T1000 (cell line): ENCODE measurements around the gene NOXO1.

Experiments
- DNase-seq: peaks from one replicate; lab custom pipeline; 2025; ENCODE audit warnings: mixed read lengths; lab: John Stamatoyannopoulos, UW

NOXO1 gene

DNA sequence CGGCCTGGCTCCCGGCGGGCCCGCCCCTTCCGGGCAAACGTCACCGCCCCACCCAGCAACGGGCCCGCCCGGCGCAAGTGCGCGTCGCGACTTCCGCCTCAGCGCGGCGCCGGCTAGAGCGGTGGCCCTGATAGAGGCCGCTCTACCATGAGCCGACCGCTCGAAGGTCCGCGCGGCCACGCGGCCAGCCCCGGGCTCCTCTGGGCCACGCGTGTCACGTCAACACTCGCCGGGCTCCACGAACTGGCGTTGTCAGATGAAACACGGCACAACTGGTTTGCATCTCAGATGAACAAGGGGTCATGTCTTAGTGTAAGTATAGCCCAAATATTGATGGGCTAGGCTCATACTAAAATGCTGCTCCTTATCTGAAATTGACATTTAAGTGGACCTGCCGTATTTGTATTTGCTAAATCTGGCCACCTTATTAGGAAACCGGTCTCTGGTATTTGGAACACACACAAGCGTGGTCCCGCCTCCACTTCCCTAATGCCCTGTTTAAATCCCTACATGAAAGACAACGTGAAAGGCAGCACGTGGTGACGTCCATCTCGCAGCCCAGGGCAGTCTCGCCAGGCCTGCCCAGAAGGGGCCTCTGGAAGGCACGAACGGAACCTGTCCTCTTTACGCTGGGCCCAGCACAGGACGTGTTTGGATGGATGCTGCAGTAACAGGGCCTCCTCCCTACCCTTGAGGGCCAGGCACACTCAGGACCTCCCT, 28.7 kb upstream of the NOXO1 start, which contains the start of gene ZNF598:
Gene ZNF598, minus strand, starts transcription at position 31 of the 720 bp plus-strand sequence.
- DNase-seq, result peak; percentile 66

DNA sequence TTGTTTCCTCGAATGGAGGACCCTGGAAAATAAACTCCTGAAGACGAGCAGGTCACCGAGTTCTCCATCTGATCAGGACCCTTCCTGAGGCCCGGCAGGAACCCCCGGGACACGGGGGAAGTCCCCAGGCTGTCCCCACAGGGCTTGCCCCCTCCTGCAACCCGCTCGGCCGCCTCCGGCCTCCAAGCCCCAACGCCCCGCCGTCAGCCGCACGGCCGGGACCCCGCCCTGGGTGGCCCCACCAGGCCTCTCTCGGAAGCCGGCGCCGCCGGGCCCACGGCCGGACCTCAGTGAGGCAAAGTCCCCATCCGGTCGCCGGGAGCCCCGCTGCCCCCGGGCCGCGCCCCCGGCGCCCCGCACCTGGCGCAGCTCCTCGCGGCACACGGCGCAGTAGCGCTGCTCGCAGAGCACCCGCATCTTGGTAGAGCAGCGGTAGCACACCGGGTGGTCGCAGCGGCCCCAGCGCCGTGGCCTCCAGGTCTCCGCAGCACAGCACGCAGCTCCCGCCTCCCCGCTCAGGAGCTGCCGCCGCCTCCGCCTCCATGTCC, 28.0 kb upstream of the NOXO1 start:
- DNase-seq, result no peak

DNA sequence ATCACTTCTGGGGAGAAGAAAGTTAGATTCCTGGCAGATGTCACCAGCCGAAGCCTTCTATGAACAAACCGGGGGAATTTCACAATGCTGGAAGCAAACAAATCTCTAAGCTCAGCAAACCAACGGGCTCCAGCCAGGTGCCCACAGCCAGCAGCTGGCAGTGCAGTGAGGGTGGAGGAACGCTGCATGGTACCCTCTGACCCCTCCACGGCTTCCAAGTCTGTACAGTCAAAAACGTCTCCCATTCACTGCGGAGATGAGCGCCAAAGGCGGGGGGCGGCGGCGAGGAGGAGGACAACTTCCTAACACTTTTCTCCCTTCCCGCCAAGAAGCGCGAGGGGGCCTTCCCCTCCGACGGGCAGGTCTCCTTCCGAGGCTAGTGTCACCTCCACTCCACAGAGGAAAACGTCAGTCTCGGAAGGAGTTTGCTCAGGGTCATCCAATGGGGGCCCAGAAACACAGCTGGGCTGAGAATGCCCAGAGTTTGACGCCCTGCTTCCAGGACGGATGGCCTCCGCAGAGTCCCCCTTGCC, 27.4 kb upstream of the NOXO1 start:
- DNase-seq, result no peak

GRCh38 chr16:2008009-2008526, 26.8 kb upstream of the NOXO1 start:
- DNase-seq, result peak; percentile 52

- DNase-seq, result no peak
These were observed 26.0 kb upstream of the NOXO1 start for GRCh38 chr16:2007081-2007836.

GRCh38 chr16:2006317-2006716, 25.0 kb upstream of the NOXO1 start:
- DNase-seq, result no peak

DNA sequence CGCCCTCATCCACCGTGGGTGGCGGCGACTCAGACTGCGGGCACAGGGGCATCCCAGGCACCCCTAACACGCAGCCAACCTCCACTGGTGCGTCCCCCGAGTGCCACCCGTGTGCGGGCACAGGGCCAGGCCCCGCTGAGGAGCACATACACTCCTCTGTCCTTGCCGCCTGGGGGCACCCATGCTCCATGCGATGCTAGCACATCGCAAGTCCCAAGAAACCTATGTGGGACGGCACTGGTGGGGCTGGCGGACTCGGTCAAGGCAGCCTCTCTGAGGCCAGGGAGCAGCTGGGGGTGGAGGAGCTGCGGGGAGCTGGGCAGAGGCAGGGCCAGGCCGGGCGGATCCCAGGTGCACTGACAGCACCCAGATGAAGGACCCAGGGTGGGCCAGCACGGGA, 24.4 kb upstream of the NOXO1 start:
- DNase-seq, result no peak

- no peak for DNase-seq
These were observed 23.7 kb upstream of the NOXO1 start for GRCh38 chr16:2004795-2005517.

DNA sequence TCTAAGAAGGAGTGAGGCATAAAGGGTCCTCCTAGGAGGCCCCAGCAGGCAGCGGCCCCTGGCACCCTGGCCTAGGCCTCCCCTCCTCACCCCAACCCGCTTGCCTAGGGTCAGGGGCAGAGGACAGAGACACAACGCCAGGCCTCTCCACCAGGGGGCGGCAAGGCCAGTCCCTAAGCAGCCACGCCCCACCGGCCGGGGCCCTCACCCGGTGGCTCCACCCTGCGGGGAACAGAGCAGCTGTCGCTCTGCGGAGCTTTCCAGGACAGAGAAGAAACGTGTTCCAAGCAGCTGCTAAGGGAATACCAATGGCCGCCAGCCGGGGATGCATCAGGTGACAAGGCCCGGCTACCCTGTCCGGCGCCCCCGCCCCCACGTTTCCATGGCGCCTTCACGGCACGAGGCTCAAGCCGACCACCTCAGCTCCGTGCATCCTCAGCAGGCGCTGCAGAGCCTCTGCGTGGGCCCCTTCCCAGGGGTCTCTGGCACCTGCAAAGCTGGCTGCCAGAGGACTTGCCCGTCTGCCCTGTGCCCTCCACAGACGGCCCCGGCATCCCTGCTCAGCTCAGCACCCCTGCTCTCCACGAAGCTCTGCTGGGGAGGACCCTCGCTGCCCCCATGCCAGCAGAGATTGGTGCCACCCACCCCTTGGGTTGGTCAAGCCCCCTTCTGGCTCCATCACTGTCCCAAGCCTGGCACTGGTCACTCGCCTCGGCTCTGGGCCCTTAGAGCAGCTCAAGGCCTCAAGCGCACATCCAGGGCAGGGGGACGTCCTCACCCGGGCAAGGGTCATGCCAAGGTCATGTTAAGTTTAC, 22.8 kb upstream of the NOXO1 start:
- DNase-seq, result peak; percentile 84

DNA sequence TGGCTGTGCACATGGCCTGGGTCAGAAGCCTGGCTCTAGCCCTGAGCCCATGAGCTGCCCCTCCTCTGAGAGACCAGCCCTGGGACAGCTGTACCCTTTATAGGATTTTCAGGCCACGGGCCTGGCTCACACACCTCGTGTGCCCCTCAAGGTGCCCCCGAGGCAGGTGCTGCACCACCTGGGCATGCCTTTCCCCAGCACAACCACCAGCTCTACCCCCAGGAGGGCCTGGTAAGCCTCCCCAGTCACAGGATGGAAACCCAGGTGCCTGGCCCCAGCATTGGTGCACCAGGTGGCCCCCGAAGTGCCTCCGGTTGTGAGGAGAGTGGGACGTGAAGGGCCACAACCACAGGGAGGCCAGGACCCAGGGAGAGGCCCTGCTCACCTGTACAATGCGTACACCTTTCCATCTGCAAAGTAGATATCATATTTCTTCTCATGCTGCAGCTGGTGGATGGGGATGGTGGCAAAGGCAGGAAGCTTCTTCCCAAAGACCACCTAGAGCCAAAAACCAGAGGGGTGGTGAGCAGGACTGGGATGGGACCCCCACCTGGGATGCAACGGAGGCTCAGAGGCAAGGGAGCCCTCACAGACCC, 22.1 kb upstream of the NOXO1 start:
- DNase-seq, result no peak

DNA sequence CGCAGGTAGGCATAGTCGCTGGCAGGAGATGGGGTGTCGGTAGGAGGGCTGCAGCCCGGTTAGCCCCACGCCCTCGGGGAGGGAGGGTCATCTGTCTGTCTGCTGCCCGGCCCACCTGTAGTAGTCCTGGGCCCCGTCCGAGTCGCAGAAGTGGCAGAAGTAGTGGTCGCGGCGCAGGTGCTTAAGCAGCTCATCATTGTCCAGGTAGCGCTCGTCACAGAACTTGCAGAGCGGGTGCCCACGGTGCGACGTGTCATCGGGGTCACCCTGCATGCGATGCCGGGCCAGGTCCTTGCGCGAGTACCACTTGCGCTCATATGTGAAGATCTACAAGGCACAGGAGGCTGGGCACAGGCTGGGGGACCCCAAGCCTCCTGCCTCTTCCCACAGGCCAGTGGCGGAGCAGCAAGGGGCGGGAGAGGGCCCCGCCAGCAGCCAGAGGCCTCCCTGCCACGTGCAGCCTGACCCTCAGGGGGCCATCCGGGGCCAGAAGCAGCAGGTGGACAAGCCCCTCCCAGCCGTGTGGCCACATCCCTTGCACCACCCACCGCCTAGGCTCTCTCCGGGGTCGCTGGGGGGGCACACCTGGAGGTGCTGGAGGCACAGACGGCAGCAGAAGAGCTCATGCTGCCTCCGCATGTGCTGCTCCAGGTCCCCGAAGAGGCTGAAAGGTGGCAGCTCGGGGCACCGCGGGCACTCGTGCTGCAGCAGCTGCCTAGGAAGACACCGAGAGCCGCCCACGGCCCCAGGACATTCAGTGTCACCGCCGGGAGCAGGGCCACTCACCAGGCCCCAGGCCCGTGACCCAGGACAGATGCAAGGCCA, 21.3 kb upstream of the NOXO1 start:
- no peak for DNase-seq

DNA sequence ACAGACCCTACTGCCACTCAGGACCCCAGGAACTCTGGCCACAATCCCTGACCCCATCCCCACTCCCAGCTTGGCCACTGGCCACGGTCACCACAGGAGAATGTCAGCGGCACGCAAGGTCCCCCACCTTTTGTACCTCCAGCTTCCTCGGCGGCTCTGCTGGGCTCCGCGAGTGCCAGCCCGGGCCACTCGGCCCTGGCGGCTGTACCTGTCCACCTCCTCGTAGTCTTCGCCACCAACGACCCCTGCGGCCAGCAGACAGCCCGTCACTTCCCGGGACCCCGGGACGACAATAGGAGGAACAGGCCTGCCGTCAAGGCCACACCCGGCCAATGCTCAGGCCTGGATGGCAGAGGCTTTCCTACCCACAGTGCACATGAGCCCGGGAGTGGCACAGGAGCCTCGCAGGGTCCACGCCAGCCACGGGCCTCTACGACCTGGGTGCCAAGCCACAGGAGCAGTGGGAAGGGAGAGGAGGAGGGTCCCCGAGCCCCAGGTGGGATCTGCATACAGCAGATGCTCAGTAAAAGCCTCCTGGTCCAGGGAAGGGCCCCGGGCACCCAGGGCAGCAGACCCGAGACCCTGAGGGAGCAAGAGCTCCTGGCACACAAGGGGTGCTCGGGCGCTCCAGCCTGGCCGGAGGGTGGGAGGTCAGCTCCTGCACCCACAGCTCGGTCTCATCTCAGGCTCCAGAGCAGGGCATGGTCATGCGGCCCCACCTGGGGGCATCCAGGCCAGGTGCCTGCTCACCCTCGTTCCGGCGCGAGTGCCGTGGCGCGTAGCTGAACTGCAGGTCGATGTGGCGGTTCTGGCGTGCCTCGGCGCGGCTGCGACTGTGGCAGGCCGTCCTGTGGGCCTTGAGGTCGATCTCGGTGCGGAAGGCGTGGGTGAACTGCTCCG, 20.4 kb upstream of the NOXO1 start:
- DNase-seq, result no peak

DNA sequence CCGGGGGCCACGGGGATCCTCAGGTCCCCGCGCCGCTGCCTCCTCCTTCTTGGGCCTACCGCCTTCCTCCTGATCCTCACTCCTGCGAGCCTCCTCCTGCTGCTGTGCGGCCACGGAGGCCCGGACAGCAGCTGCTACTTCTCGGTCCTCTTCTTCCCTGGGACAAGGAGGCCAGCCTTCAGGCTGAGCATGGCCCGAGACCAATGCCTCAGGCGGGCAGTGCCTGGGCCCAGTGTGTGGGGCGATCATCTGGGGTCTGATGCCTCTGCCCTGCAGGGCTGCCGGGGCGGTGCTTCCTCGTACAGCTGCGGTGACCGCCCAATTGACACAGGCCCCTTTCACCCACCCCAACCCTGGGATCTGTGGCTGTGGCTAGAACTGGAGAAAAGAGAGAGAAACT, 19.8 kb upstream of the NOXO1 start:
- DNase-seq, result no peak

GRCh38 chr16:1999866-2000514, 18.7 kb upstream of the NOXO1 start:
- no peak for DNase-seq

- DNase-seq, result no peak
These were observed 17.9 kb upstream of the NOXO1 start for GRCh38 chr16:1998852-1999801.

GRCh38 chr16:1998360-1998835, 17.1 kb upstream of the NOXO1 start:
- DNase-seq, result no peak
